HG03342 (cell line): ENCODE measurements around the gene CPNE5.
"Not testable (repeated sequence)": the region's sequence is repeated elsewhere in the genome, so short reads cannot be mapped to it uniquely, and the experiment has no call there.

Experiments used
- ATAC-seq: cut with Tn5 transposase; IDR thresholded peaks from one replicate; pipeline ENCODE4 v1.9.1; 2021; ENCODE audit warnings: mild to moderate bottlenecking, moderate library complexity; ENCODE audit not compliant: unreplicated experiment

The CPNE5 gene

GRCh38 chr6:36817176-36817817, 21.9 kb downstream of the CPNE5 start:
- ATAC-seq: no peak

DNA sequence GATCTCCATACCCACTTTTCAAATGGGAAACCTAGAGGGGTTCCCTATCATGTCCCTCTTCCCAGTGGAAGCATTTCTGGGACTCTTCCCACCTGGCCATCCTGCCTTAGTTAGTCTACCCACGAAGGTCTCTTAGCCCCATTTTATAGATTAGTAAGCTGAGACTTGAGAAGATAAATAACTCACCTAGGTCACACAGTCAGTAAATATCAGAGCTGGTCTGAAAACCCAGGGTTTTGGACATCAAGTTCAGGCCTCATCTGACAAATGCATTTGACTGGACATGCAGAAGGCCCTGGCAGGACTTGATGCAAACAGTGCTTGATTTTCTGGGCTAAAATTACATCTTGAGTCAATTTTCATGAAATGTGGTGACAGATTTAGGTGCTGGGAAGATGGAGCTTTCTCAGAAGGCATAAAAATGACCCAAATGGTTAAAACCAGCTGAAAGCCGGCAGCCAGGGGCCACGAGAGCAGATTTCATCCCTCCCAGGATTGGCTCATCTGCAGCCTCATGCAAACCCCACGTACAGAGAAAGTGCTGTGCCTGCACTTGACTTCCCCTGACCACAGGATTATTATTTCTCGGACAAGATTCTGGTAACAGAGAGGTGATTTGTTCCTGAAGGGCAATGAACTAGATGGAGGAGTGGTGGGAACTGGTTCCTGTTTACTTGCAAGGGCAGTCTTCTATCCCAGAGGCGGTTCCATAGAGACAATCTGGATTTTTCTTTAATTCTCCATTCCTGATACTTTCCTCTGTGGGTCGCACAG, 23.1 kb downstream of the CPNE5 start:
- no peak for ATAC-seq

DNA sequence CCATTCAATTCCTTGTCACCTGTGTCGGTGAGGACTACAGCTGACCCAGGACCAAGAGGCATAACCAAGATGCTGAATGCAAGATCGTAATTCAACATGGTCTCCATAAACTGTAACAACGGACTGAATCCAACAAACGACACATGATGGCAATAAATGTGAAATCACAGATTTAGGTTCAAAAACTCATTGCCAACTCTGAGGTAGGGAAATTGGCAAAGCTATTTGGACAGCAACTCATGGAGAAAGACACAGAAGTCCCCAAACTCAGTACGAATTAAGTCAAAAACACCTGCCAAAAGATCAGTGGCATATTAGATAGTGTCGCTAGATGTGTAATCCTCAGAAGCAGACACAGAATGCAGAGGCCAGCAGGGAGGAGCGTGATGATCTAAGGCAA, 25.0 kb downstream of the CPNE5 start:
- no peak for ATAC-seq

DNA sequence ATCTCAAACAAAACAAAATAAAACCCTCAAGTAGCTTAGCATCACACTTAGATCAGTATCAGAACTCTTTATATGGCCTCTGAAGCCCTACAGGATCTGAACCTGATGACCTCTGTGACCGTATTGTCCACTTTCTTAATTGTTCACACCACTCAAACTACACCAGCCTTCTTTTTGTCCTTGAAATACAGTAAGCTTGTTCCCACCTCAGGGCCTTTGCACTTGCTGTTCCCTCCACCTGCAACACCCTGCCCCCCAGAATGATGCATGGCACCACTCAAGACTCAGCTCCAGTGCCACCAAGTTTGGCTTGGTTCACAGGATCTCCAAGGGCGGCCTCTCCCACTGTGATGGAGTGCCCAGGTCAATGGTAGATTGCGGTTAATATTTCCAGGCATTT, 25.7 kb downstream of the CPNE5 start:
- ATAC-seq: no peak

DNA sequence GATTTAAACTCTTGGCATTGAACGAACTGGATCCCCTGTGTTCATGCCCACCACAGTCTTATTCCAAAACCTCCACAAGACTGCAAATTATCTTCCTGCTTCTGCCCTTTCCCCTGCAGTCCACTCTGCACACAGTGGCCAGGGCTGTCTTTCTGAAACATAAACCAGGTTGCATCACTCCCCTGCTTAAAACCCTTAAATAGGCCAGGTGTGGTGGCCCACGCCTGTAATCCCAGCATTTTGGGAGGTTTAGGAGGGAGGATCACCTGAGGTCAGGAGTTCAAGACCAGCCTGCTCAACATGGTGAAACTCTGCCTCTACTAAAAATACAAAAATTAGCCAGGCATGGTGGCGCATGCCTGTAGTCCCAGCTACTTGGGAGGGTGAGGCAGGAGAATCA, 26.2 kb downstream of the CPNE5 start:
- not testable (repeated sequence) for ATAC-seq

- no peak for ATAC-seq
Observed at GRCh38 chr6:36809941-36810803, 29.1 kb downstream of the CPNE5 start.

- no peak for ATAC-seq
Observed at GRCh38 chr6:36809156-36809555, 30.1 kb downstream of the CPNE5 start.

DNA sequence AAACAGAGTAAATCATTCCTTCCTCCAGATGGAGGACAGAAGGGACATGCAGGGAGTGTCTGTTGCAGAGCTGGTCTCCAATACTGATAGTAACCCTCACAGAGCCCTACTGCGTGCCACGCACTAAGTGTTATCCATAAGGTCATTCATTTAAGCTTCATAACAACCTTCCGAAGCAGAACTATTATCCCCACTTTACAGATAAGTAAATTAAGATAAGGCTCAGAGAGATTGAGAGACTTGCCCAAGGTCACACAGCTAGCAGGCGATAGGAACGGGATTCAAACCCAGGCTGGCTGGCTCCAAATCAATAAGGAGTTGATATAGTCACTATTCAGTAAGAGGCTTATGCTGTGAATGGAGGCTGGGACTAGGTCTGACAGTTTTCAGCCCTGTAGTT, 30.6 kb downstream of the CPNE5 start:
- ATAC-seq: no peak

DNA sequence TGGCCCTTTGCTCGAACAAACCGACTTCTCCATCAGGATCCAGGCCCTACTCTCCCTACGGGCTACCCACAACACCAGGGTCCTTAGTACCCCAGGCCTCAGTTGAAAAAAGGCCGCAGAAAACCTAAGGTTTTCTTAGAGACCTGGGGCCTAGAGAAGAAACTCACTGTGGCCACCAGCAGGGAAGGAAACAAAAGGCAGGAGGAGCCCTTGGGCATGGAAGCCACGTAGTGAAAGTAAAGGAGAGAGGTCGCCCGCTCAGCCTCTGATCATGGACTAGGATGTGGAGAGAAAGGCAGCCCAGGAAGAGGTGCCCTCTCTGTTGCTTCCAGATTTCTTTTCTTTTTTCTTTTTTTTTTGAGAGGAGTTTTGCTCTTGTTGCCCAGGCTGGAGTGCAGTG, 31.5 kb downstream of the CPNE5 start:
- ATAC-seq: no peak

GRCh38 chr6:36807143-36807542, 32.1 kb downstream of the CPNE5 start:
- ATAC-seq: no peak

DNA sequence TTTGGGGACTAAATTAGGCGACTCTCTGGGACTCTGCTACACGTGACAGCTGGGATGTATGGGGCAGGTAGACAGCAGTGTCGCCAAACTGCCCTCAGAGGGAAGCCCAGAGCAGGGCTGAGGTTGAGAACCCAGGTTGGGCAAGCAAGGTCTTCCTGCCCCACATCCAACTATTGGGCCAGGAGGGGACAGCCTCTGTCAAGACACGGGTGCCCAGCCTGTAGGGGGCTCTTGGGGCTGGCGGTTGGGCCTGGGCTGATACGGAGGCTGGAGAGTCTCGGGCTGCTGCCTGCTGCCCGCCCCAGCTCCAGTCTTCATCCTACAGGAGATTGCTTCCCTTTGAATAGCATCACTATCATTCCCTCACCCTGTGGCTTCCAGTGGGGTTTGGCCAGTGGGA, 33.3 kb downstream of the CPNE5 start:
- no peak for ATAC-seq

DNA sequence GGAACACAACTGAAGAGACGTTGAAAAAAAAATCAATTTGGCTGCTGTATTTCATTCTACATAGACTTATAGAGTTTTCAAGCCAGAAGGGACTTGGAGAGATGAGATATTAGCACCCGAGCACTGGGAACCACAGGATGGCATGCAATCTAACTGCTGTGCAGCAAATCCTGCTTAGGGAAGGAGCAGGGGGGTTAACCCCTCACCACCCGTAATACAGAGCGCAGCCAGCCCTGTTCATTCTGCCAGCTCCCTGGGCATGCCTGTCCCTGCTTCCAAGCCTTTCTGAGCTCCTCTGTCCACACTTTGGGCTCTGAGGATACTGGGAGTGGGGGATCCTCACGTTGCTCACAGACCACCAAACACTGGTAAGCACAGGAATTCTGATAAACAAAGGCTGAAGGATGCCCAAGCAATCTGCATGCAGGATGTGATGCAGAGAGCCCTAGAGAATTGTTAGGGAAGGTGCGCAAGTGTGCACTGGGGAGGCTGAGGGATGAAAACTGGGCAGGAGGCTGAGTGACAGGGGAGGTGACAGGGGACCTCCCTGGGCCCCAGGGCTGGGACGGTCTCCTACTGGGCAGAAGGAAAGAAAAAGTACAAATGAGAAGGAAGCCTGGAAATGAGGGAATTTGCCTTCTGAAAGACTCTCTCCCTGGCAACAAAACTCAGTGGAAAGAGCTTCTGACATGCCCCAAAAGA, 34.0 kb downstream of the CPNE5 start:
- ATAC-seq: no peak

GRCh38 chr6:36804563-36804962, 34.7 kb downstream of the CPNE5 start:
- no peak for ATAC-seq

GRCh38 chr6:36803908-36804307, 35.3 kb downstream of the CPNE5 start:
- no peak for ATAC-seq

DNA sequence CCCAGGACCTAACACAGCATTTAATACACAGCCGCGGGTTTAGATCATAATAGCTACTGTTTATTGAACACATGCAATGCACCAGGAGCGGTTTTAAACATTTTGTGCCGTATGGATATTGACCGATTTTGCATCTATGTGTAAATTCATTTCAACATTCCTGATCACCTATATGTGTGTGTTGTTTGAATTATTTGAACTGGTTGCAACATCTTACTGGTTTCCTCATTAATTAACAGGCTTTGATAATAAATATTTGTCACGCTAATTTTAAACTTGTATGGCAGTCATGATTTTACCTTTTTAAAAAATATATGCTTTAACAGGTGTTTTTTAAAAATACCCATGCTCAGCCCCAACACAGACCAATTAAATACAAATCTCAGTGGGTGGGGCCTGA, 35.8 kb downstream of the CPNE5 start:
- ATAC-seq: no peak

DNA sequence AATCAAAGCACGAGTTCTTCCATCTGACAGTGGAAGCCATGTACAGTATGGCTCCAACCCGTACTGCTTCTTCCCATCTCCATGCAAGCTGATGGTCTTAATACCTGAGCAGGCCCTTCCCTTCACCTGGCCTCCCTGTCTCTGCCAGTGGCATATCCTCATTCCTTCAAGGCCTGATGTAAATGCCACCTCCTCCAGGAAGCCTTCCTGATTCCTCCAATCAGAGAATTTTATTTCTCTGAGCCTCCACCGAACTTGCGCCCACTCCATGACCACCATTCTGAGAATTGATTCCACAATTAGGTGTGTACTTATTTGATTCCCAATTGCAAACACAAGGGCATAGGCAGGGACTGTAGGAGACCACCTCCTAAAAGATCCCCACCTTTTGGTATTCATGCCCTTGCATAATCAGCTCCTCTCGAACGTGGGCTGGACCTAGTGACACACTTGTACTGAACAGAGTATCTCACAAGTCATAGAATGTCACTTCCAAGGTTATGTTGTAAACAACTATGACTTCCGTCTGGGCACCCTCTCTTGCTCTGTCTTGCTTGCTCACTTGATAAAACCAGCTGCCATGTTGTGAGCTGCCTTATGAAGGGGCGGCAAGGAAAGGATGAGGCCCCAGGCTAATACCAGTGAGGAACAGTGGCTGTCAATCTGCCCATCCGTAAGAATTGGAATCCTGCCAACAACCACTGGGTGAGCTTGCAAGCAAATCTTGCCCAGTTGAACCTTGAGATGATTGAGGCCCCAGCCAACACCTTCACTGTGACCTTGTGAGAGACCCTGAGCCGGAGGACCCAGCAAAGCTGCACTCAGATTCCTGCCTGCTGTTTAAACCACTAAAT, 38.8 kb downstream of the CPNE5 start:
- no peak for ATAC-seq

DNA sequence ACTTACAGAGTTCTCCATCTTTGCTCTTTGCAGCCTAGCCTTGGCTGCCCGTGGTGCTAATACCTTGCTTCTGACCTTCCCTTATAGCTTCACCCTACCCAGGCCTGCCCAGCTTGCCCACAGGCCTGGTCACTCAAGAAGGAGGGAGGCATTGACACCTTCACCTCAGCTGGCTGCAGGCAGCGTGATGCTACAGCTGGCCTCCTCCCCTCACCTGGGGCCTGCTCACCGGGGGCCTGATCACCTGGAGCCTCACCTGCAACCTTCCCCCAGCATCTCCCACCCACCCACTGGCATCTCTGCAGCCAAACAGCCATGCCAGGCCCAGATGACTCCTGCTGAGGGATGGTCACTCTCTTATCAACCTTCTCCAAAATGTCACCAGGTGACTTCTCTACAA, 40.4 kb downstream of the CPNE5 start:
- no peak for ATAC-seq

DNA sequence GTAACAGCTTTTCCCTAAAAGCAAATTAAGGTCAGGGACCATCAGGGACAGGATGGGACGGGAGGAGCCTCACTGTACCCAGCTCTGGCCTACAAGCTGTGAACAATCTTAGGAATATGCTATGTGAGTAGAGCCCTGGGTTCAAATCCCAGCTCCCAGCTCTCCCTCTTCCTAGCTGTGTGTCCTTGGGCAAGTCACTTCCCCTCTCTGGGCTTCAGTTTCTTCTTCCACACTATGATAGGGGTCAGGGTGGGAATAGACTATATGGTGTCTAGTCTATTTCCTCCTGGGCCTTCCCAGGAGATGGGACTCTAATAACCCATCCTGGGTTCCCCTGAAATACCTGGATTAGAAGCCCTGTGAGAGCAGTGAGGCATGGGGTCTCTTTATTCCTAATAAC, 41.6 kb downstream of the CPNE5 start:
- ATAC-seq: no peak

DNA sequence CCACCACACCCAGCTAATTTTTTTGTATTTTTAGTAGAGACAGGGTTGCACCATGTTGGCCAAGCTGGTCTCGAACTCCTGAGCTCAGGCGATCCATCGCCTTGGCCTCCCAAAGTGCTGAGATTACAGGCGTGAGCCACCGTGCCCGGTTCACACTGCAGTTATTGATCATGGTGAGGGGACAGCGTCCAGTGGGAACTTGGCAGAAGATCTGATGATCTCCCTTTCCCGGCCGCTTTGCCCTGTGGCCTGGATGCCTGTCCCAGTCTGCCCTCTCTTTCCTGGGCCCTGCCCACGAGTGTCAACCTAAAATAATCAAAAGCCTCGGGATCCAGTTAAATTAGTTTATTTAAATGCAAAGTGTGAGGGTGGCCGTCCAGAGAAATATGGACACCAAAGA, 42.2 kb downstream of the CPNE5 start:
- no peak for ATAC-seq

- ATAC-seq: no peak
Observed at GRCh38 chr6:36794713-36795065, 44.6 kb downstream of the CPNE5 start.
